ENCODE data around the gene ZCCHC2. TPM values are rescaled to one million over a fixed set of nuclear protein-coding genes. Genes with fewer than 3 reads are reported as not detected.

The ZCCHC2 gene
- total and polyA plus RNA-seq, 12 donors, result 4.7 to 53.3 (median 18.0) TPM

DNA sequence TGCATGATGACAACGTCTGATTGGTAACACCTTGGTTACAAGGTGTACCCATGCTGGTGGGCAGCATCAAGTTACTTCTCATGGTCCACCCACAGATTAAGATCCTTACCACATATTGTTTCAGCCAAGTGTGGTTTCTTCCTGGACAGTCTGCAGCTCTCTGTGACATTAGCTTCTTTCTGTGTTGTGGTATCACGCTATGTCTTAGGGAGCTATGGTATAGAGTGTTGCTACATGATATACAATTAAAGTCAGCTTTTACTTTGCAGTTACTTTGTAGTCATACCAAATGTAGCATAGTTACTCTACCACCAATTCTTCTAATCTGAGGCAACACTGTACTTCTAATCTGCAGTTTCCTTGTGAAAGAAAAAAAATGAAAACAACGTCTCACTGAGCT is 48.8 kb downstream of the ZCCHC2 start:
- Histone ChIP-seq H3K4me3 (no peak overlapping the region), H3K9me3 (replicated peaks in 1 of 3) (no peaks in the 10 kb centered on the region), H3K36me3 (replicated peaks in 1 of 2) (peaks cover 0 to 46% of the 10 kb centered on the region in 2 donors), H3K4me1 (replicated peaks in 1 of 2) (no peaks in the 10 kb centered on the region), H3K27me3 (no peaks in the 10 kb centered on the region), H3K27ac (no peak overlapping the region)
- 89 to 94% (median 91%) methylated on average over 3 of the region's 3 CpGs for WGBS, 4 donors
- no peak for TF ChIP-seq POLR2A (IDR thresholded peaks at IDR 0.05)
- TF ChIP-seq, protein P1, sequence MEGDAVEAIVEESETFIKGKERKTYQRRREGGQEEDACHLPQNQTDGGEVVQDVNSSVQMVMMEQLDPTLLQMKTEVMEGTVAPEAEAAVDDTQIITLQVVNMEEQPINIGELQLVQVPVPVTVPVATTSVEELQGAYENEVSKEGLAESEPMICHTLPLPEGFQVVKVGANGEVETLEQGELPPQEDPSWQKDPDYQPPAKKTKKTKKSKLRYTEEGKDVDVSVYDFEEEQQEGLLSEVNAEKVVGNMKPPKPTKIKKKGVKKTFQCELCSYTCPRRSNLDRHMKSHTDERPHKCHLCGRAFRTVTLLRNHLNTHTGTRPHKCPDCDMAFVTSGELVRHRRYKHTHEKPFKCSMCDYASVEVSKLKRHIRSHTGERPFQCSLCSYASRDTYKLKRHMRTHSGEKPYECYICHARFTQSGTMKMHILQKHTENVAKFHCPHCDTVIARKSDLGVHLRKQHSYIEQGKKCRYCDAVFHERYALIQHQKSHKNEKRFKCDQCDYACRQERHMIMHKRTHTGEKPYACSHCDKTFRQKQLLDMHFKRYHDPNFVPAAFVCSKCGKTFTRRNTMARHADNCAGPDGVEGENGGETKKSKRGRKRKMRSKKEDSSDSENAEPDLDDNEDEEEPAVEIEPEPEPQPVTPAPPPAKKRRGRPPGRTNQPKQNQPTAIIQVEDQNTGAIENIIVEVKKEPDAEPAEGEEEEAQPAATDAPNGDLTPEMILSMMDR (IDR thresholded peaks at IDR 0.05), result no peak
- intact Hi-C loops (cut with DNase I), result no loop called here
- DNase-seq, result no peak

DNA sequence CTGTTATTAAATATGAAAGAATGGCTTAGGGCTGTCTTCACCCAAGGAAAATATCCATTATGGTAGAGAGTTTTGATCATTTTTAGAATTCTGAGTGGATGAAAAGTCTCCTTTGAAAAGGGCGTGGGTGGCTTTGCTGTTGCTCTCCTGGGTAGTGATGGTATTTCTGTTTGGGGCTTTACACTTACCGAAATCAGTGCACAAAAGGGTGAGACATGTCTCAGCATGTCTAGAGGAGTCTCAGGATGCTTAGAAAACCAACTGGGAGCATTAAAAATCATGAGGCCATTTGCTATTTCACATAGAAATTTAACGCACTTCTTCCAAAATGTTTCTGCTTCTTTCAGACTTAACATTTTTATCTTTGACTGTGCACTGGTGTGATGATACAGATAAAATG is 49.6 kb downstream of the ZCCHC2 start:
- Histone ChIP-seq H3K4me3 (no peak overlapping the region), H3K27ac (no peak overlapping the region), H3K27me3 (no peaks in the 10 kb centered on the region), H3K4me1 (replicated peaks in 1 of 2) (no peaks in the 10 kb centered on the region), H3K36me3 (replicated peaks in 1 of 2) (peaks cover 0 to 38% of the 10 kb centered on the region in 2 donors), H3K9me3 (replicated peaks in 1 of 3) (no peaks in the 10 kb centered on the region)
- WGBS, 4 donors, result 96 to 100% (median 97%) methylated on average over 3 of the region's 3 CpGs
- intact Hi-C loops (cut with DNase I), result no loop called here
- DNase-seq, result no peak
- TF ChIP-seq, protein P1 (IDR thresholded peaks at IDR 0.05), result no peak
- no peak for TF ChIP-seq POLR2A (IDR thresholded peaks at IDR 0.05)

DNA sequence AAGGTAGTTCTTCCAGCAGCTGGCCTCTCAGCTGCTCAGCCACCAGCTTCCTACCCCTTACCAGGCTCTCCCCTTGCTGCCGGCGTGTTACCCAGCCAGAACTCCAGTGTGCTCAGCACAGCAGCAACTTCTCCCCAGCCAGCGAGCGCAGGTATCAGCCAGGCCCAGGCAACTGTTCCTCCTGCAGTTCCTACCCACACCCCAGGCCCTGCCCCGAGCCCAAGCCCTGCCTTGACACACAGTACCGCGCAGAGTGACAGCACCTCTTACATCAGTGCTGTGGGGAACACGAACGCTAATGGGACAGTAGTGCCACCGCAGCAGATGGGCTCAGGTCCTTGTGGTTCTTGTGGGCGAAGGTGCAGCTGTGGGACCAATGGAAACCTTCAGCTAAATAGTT is 52.0 kb downstream of the ZCCHC2 start:
- peaks cover 0 to 50% of the 10 kb centered on the region in 2 donors for H3K36me3 ChIP-seq (replicated peaks in 1 of 2)
- 95 to 100% (median 98%) methylated on average over 11 of the region's 11 CpGs for WGBS, 4 donors
- TF ChIP-seq, protein P1 (IDR thresholded peaks at IDR 0.05), result no peak
- no peak for TF ChIP-seq POLR2A (IDR thresholded peaks at IDR 0.05)
- H3K9me3 ChIP-seq (replicated peaks in 1 of 3), result no peaks in the 10 kb centered on the region
- DNase-seq, result no peak
- H3K27me3 ChIP-seq, result no peaks in the 10 kb centered on the region
- no peak overlapping the region for H3K27ac ChIP-seq
- no peak overlapping the region for H3K4me3 ChIP-seq
- no peaks in the 10 kb centered on the region for H3K4me1 ChIP-seq (replicated peaks in 1 of 2)
- intact Hi-C loops (cut with DNase I), result no loop called here

DNA sequence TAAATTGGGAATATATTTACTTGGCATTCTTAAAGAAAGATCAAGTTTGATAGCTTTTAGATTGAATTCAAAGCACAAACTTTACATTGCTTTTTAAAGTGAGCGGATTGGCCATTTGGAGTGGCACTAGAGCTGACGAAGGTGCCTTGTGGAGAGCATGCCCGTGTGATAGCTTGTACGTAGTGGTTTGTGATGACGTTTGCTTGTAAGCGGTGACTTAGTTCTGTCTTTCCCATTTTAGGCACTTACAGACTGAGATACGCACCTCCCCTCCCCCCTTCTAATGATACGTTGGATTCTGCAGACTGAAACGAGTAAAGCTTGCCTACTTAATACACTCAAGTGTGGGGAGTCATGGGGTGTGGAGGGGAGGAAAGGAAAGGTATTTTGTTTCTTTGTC is 53.4 kb downstream of the ZCCHC2 start:
- no peak for DNase-seq

More for the DNA sequence above, 53.4 kb downstream of the ZCCHC2 start:
- TF ChIP-seq POLR2A (IDR thresholded peaks at IDR 0.05), result no peak
- TF ChIP-seq, protein P1 (IDR thresholded peaks at IDR 0.05), result no peak
- Histone ChIP-seq H3K27me3 (no peaks in the 10 kb centered on the region), H3K4me1 (replicated peaks in 1 of 2) (no peaks in the 10 kb centered on the region), H3K36me3 (replicated peaks in 1 of 2) (peaks cover 0 to 46% of the 10 kb centered on the region in 2 donors), H3K9me3 (replicated peaks in 1 of 3) (no peaks in the 10 kb centered on the region), H3K27ac (no peak overlapping the region), H3K4me3 (no peak overlapping the region)
- intact Hi-C loops (cut with DNase I), result no loop called here
- WGBS, 4 donors, result 84 to 95% (median 91%) methylated on average over 9 of the region's 9 CpGs
